Brain microvascular endothelial cell (primary cell): ENCODE data around the gene BPTF.
"Not testable (repeated sequence)": the region's sequence is repeated elsewhere in the genome, so short reads cannot be mapped to it uniquely, and the experiment has no call there.

ENCODE experiments used
- DNase-seq: peaks from one replicate; pipeline ENCODE4 v3.0.0-alpha.2; 2020
- H3K27ac ChIP-seq: fragments of 250-450 bp; sonication (Bioruptor Pico); 2 replicates; pipeline ENCODE4 v1.5.1; 2020; ENCODE audit warnings: mild to moderate bottlenecking, moderate library complexity
- H3K27me3 ChIP-seq: fragments of 250-450 bp; sonication (Bioruptor Pico); replicated peaks from 2 replicates; pipeline ENCODE4 v1.5.1; 2020; ENCODE audit warnings: mild to moderate bottlenecking
- H3K36me3 ChIP-seq: fragments of 250-450 bp; sonication (Bioruptor Pico); replicated peaks from 2 replicates; pipeline ENCODE4 v1.5.1; 2020; ENCODE audit warnings: mild to moderate bottlenecking
- H3K4me3 ChIP-seq: 2 replicates; pipeline ENCODE4 v1.5.1; 2011; ENCODE audit warnings: low read depth, mild to moderate bottlenecking, control low read depth, low read length, moderate library complexity
- in situ Hi-C: cut with HindIII; loops from 2 replicates; pipeline ENCODE4 v1.10.0; 2017; ENCODE audit warnings: low sequenced_read_pairs, low pct_ligation_motif_present
- TF ChIP-seq, protein P1 (sequence below): IDR thresholded peaks from 2 replicates; pipeline ENCODE4 v1.5.1; 2011; ENCODE audit warnings: low read depth, mild to moderate bottlenecking, moderate library complexity, low read length, control low read depth, inconsistent platforms; ENCODE audit errors: missing control alignments

The BPTF gene

DNA sequence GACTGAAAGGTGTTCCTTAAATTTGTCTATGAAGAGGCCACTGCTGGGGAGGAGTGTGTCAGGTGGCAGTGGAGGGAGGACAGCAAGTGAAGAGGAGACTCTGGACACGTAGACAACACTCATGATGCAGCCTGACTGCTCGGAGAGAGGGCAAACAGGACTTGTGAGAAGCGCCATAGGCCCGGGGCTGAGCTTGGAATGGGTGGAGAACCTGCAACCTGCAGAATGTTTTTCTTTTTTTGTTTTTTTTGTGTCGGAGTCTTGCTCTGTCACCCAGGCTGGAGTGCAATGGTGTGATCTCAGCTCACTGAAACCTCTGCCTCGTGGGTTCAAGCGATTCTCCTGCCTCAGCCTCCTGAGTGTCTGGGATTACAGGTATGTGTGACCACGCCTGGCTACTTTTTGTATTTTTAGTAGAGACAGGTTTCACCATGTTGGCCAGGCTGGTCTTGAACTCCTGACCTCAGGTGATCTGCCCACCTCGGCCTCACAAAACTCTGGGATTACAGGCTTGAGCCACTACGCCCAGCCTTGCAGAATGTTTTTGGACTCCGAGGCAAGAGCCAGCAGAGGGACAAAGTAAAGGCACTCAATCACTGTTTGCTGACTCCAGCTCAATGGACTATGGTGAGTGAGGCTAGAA lies 189.9 kb downstream of the BPTF start:
- no peak overlapping the region for H3K4me3 ChIP-seq
- no peaks in the 10 kb centered on the region for H3K27me3 ChIP-seq
- TF ChIP-seq, protein P1, sequence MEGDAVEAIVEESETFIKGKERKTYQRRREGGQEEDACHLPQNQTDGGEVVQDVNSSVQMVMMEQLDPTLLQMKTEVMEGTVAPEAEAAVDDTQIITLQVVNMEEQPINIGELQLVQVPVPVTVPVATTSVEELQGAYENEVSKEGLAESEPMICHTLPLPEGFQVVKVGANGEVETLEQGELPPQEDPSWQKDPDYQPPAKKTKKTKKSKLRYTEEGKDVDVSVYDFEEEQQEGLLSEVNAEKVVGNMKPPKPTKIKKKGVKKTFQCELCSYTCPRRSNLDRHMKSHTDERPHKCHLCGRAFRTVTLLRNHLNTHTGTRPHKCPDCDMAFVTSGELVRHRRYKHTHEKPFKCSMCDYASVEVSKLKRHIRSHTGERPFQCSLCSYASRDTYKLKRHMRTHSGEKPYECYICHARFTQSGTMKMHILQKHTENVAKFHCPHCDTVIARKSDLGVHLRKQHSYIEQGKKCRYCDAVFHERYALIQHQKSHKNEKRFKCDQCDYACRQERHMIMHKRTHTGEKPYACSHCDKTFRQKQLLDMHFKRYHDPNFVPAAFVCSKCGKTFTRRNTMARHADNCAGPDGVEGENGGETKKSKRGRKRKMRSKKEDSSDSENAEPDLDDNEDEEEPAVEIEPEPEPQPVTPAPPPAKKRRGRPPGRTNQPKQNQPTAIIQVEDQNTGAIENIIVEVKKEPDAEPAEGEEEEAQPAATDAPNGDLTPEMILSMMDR, result no peak
- no peak for DNase-seq
- no peaks in the 10 kb centered on the region for H3K36me3 ChIP-seq
- H3K27ac ChIP-seq, result no peak overlapping the region
- in situ Hi-C loops, result no loop called here

DNA sequence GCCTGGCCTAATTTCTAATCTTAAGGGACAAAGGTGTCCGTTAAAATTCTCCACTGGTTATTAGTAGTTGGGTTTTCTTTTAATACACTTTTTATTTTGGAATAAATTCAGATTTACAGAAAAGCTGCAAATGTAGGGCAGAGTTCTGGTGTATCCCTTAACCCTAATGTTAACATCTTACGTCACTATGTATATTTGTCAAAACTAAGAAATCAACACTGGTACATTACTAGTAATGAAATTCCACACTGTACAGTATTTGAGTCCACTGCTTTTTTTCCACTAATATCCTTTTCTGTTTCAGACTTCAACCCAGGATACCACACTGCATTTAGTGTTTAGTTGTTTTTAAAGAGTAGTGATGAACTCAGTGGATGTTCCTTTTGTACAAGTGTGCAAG lies 191.5 kb downstream of the BPTF start:
- TF ChIP-seq, protein P1, result no peak
- Histone ChIP-seq H3K27ac (no peak overlapping the region), H3K36me3 (no peaks in the 10 kb centered on the region), H3K27me3 (no peaks in the 10 kb centered on the region), H3K4me3 (no peak overlapping the region)
- DNase-seq, result no peak
- in situ Hi-C loops, result no loop called here

DNA sequence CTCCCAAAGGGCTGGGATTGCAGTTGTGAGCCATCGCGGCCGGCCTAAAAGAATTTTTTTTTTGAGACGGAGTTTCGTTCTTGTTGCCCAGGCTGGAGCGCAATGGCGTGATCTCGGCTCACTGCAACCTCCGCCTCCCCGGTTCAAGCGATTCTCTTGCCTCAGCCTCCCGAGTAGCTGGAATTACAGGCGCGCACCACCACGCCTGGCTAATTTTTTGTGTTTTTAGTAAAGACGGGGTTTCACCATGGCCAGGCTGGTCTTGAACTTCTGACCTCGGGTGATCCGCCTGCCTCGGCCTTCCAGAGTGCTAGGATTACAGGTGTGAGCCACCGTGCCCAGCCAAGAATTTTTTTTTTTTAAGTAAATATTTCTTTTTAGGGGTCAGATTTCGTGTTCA lies 193.2 kb downstream of the BPTF start:
- in situ Hi-C loops, DNase-seq: not testable (repeated sequence)

DNA sequence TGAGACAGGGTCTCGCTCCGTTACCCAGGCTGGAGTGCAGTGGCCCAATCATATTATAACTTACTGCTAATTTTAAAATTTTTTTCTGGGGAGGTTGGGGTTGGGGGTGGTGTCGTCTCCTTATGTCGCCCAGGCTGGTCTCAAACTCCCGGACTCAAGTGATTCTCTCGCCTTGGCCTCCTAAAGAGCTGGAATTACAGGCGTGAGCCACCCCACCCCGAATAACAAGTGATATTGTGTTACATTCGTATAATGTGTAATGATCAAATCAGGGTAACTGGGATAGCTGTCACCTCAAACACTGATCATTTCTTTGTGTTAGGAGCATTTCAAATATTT lies 194.0 kb downstream of the BPTF start:
- Histone ChIP-seq H3K27me3 (no peaks in the 10 kb centered on the region), H3K36me3 (no peaks in the 10 kb centered on the region), H3K4me3 (no peak overlapping the region), H3K27ac (no peak overlapping the region)
- in situ Hi-C loops, result no loop called here
- DNase-seq, result no peak
- TF ChIP-seq, protein P1, result no peak

More for the DNA sequence above, 193.2 kb downstream of the BPTF start:
- H3K36me3 ChIP-seq, H3K4me3 ChIP-seq, H3K27me3 ChIP-seq, H3K27ac ChIP-seq: not testable (repeated sequence)

DNA sequence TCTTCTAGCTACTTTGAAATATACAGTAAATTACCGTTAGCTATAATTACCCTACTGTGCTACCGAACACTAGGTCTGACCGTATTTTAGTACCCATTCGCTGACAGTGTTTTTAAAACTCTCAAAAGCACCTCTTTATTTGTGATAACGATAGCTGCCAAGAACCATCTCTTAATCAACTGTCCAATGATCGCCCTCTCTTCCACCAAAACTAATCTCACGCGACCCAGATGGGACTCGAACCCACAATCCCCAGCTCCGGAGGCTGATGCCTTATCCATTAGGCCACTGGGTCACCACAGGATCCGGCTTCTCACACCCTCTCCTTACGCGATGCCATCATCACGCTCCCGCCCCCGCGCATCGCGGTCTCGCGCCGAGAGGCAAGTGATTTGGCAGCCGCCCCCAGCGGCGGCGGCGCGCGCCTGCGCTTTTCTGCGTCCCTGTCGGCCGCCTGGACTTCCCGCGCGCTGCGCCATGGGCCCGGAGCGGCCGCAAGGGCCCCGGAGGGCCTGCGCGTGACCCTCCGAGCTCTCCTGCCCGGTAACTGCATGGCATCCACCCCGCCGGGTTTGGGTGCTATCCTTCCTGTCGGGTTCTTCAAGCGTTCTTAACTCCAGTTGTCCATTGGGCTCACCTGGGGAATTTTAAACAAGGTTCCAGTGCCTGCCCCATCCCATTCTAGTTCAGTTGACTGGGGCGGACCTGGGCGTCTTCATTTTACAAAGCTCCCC lies 194.5 kb downstream of the BPTF start:
- peak; percentile 94 for DNase-seq
- in situ Hi-C loops, result no loop called here
- peak overlapping the region; percentile 69 for H3K4me3 ChIP-seq
- no peaks in the 10 kb centered on the region for H3K36me3 ChIP-seq
- H3K27me3 ChIP-seq, result no peaks in the 10 kb centered on the region
- no peak overlapping the region for H3K27ac ChIP-seq
- TF ChIP-seq, protein P1, result peak; percentile 42

DNA sequence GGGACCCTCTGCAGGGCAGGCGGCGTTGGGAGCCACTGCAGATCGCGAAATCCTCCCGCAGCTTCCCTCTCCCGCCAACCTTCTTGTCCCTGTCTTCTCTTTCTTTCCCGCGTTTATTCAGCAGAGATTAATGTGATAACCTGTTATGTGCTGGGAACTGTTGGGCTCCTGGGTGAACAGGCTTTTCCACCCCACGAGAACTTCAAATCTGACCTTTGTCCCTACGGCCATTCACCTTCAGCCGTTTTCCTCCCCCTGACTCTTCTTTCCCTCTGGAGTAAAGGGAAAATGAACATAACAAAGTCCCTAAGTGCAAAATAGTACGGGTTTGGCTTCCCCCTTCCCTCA lies 195.1 kb downstream of the BPTF start:
- H3K36me3 ChIP-seq, result no peaks in the 10 kb centered on the region
- TF ChIP-seq, protein P1, result no peak
- no peaks in the 10 kb centered on the region for H3K27me3 ChIP-seq
- H3K27ac ChIP-seq, result no peak overlapping the region
- in situ Hi-C loops, result no loop called here
- no peak for DNase-seq
- peak overlapping the region; percentile 69 for H3K4me3 ChIP-seq

DNA sequence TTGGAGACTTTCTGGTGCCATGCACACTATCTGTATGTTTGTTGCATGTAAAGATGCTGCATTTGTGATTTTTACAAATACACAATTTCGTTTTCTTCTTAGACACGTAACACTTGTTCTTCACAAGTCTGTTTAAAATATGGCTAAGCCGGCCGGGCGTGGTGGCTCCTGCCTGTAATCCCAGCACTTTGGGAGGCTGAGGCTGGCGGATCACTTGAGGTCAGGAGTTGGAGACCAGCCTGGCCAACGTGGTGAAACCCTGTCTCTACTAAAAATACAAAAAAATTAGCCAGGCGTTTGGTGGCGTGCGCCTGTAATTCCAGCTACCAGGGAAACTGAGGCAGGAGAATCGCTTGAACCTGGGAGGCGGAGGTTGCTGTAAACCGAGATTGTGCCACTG lies 195.5 kb downstream of the BPTF start:
- H3K4me3 ChIP-seq, result peak overlapping the region; percentile 69
- H3K36me3 ChIP-seq, in situ Hi-C loops, H3K27ac ChIP-seq, DNase-seq, H3K27me3 ChIP-seq: not testable (repeated sequence)
